Measurements from ENCODE around the gene OPCML. TPM values are rescaled to one million over a fixed set of nuclear protein-coding genes. Genes with fewer than 3 reads are reported as not detected.

Gene OPCML
- total RNA-seq, 4 donors from 2014 or later = 0.15 TPM; not detected in 3

DNA sequence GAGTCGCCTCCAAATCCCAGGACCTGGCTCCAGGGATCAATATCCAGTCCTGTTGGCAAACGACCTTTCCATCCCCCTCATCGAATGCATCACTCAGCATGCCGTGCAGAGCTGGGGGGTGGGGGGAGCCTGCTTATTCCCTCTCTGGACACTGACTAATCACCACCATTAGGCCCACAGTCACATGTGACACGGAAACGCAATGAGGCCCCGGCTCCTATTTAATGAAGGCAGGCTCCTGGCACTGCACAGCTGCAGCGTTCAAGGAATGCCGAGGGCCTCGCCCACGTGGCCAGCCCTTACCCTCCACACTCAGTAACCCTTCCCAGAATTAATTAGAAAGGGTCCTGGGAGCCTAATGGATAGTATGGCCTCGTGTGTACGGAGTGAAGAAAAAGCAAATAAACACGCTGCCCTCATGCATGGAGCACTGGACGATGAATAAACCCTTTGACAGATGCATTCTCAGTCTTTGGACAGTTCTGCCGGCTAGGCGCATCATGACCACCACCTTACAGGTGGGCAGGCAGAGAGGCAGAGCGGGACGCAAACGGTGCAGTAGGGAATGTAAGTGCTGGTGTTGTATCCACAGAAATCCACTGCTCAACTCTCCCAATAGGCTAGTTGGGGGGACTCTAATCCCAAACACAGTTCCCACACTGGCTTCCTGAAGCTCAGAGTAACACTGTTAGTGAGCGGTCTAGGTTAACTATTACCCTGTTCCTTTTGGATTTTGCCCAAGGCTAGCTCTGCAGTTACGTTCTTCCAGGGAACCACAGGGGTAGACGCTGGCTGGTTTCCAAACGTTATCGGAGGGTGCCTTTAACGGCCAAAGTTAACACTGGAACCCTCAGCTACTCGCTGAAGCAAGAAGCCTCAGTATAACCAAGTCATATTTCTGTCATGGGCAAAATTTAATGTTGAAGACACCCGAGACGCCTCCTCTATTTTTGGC lies 490.1 kb downstream of the OPCML start:
- TF ChIP-seq EP300 (IDR thresholded peaks at IDR 0.05) (no peak), POLR2AphosphoS5 (IDR thresholded peaks at IDR 0.05) (no peak), POLR2A (IDR thresholded peaks at IDR 0.05) (no peak)
- TF ChIP-seq, protein P1, sequence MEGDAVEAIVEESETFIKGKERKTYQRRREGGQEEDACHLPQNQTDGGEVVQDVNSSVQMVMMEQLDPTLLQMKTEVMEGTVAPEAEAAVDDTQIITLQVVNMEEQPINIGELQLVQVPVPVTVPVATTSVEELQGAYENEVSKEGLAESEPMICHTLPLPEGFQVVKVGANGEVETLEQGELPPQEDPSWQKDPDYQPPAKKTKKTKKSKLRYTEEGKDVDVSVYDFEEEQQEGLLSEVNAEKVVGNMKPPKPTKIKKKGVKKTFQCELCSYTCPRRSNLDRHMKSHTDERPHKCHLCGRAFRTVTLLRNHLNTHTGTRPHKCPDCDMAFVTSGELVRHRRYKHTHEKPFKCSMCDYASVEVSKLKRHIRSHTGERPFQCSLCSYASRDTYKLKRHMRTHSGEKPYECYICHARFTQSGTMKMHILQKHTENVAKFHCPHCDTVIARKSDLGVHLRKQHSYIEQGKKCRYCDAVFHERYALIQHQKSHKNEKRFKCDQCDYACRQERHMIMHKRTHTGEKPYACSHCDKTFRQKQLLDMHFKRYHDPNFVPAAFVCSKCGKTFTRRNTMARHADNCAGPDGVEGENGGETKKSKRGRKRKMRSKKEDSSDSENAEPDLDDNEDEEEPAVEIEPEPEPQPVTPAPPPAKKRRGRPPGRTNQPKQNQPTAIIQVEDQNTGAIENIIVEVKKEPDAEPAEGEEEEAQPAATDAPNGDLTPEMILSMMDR (IDR thresholded peaks at IDR 0.05) = no peak

DNA sequence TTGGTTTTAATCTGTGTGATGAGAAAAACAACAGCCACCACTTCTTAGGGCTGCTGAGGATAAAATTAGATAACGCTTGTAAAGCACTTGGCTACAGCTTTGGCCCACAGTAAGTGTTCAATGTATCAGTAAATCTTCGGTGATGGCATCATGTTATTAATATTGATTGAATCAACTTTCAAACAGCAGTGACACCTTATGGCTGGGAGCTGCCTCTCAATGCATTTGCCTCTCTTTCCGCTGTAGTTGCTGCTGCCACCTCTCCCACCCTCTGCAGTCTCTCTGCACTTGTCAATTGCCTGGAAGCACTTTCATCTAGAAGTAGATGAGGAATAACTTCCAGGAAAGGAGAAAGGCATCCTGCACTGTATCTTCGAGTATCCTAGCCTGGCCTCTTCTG lies 491.1 kb downstream of the OPCML start:
- Histone ChIP-seq H3K27ac (no peak overlapping the region), H3K27me3 (peaks cover 30% of the 10 kb centered on the region), H3K4me3 (no peak overlapping the region), H3K4me1 (no peaks in the 10 kb centered on the region), H3K36me3 (no peaks in the 10 kb centered on the region), H3K9me3 (no peaks in the 10 kb centered on the region)
- no peak for DNase-seq (ENCODE audit: low spot score in 2 of 2)
- TF ChIP-seq, protein P1 (IDR thresholded peaks at IDR 0.05) = no peak
- no peak for TF ChIP-seq POLR2A (IDR thresholded peaks at IDR 0.05)
- no peak for TF ChIP-seq POLR2AphosphoS5 (IDR thresholded peaks at IDR 0.05)
- no peak for TF ChIP-seq EP300 (IDR thresholded peaks at IDR 0.05)
- WGBS = 69% methylated on average over 4 of the region's 4 CpGs

More for the DNA sequence above, 490.1 kb downstream of the OPCML start:
- H3K4me1 ChIP-seq = no peaks in the 10 kb centered on the region
- no peak overlapping the region for H3K4me3 ChIP-seq
- H3K36me3 ChIP-seq = no peaks in the 10 kb centered on the region
- H3K9me3 ChIP-seq = no peaks in the 10 kb centered on the region
- peaks cover 32% of the 10 kb centered on the region for H3K27me3 ChIP-seq
- 71% methylated on average over 29 of the region's 29 CpGs for WGBS
- H3K27ac ChIP-seq = no peak overlapping the region
- DNase-seq (ENCODE audit: low spot score in 2 of 2) = no peak

DNA sequence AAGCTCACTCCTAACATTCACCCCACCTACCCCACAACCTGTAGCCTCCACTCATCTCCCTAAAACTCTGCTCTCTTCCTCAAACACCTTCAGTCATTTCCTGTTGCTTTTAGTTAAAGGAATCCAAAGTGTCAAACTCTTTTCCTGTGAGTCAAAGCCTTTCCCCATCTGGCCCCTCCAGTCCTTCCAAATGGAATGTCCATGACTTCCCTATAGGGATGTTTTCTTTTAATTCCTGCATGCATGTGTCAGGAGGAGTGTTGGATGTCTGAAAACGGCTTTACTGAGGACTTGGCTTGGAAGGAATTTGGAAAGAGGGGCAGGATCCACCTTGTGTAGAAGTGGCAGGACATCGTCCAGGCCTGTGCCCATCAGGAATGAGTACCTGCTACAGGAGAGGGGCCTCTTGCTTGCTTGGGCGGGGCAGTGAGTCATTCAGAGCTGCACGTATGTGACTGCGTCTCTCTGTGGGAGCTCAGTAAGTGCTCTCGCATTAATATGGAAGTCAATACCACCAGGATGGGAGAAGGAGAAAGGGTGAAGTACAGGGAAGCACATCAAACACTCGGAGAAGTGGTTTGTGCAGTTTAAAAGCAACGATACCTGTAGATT lies 491.9 kb downstream of the OPCML start:
- Histone ChIP-seq H3K4me3 (no peak overlapping the region), H3K27ac (no peak overlapping the region), H3K27me3 (peaks cover 30% of the 10 kb centered on the region), H3K4me1 (no peaks in the 10 kb centered on the region), H3K9me3 (no peaks in the 10 kb centered on the region), H3K36me3 (no peaks in the 10 kb centered on the region)
- no peak for DNase-seq (ENCODE audit: low spot score in 2 of 2)
- 23% methylated on average over 8 of the region's 8 CpGs for WGBS
- no peak for TF ChIP-seq POLR2AphosphoS5 (IDR thresholded peaks at IDR 0.05)
- TF ChIP-seq POLR2A (IDR thresholded peaks at IDR 0.05) = no peak
- TF ChIP-seq, protein P1 (IDR thresholded peaks at IDR 0.05) = no peak
- no peak for TF ChIP-seq EP300 (IDR thresholded peaks at IDR 0.05)

DNA sequence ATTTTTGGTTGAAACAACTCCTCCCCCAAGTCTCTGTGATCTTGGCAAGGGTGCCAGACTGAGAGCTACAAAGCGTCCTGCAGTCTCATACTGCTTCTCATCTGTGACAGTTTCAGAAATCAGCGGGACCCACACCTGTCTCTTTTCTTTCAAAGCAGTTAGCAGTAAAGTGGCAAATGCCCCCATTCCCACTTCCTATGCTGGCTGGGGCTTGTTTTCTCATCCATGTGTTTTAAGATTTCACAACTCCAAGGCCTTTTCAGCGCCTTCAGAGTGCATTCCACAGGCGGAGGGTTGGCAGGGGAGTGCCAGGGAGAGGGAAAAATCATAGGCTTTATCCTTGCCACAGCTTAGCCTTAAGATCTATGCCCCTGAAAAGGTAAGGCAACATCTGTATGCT lies 493.5 kb downstream of the OPCML start:
- no peak overlapping the region for H3K27ac ChIP-seq
- H3K36me3 ChIP-seq = no peaks in the 10 kb centered on the region
- H3K4me3 ChIP-seq = no peak overlapping the region
- TF ChIP-seq, protein P1 (IDR thresholded peaks at IDR 0.05) = no peak
- TF ChIP-seq POLR2A (IDR thresholded peaks at IDR 0.05) = no peak
- TF ChIP-seq POLR2AphosphoS5 (IDR thresholded peaks at IDR 0.05) = no peak
- no peak for TF ChIP-seq EP300 (IDR thresholded peaks at IDR 0.05)
- no peaks in the 10 kb centered on the region for H3K4me1 ChIP-seq
- no peak for DNase-seq (ENCODE audit: low spot score in 2 of 2)
- 23% methylated on average over 4 of the region's 4 CpGs for WGBS
- peaks cover 19% of the 10 kb centered on the region for H3K27me3 ChIP-seq
- no peaks in the 10 kb centered on the region for H3K9me3 ChIP-seq

DNA sequence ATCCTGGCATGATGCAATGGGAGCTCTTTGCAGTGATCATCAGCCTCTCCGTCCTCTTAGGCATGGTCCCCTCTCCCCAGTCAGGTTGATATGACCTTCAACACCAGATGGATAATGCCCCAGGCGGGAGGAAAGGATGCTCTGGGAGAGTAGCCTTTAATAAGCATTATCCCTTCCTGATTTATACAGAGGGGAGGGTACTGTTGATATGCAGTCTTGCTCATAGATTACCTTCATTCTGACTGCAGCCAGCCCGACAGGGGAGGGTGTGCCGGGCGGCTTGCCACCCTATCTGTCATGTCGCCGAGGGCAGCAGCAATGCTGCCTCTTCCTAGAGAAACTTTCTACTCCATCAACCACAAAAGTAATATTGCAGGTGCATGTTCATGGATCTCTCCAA lies 497.4 kb downstream of the OPCML start:
- TF ChIP-seq EP300 (IDR thresholded peaks at IDR 0.05) (no peak), POLR2A (IDR thresholded peaks at IDR 0.05) (no peak), POLR2AphosphoS5 (IDR thresholded peaks at IDR 0.05) (no peak)
- TF ChIP-seq, protein P1 (IDR thresholded peaks at IDR 0.05) = no peak

More for the DNA sequence above, 497.4 kb downstream of the OPCML start:
- Histone ChIP-seq H3K9me3 (no peaks in the 10 kb centered on the region), H3K36me3 (no peaks in the 10 kb centered on the region), H3K4me1 (no peaks in the 10 kb centered on the region), H3K27ac (no peak overlapping the region), H3K4me3 (no peak overlapping the region), H3K27me3 (peaks cover 4% of the 10 kb centered on the region)
- no peak for DNase-seq (ENCODE audit: low spot score in 2 of 2)
- 70% methylated on average over 7 of the region's 7 CpGs for WGBS

All from suprapubic skin (tissue), 4 donors.